Kidney epithelial cell (primary cell): ENCODE measurements around the gene CHCHD10. TPM values are rescaled to one million over a fixed set of nuclear protein-coding genes. Genes with fewer than 3 reads are reported as not detected.

Experiments used
- DNase-seq: peaks from one replicate; pipeline ENCODE4 v3.0.0-alpha.2; 2010; ENCODE audit warnings: low read depth
- H3K27me3 ChIP-seq: 2 replicates; pipeline ENCODE4 v1.6.0; 2011; ENCODE audit warnings: low read length; ENCODE audit not compliant: control insufficient read depth, insufficient read depth
- H3K36me3 ChIP-seq: 2 replicates; pipeline ENCODE4 v1.5.1; 2011; ENCODE audit warnings: low read length; ENCODE audit not compliant: control insufficient read depth, insufficient read depth
- H3K4me3 ChIP-seq: 2 replicates; pipeline ENCODE4 v1.5.1; 2011; ENCODE audit warnings: low read depth, mild to moderate bottlenecking, control low read depth, low read length
- total RNA-seq: library from RNA; depleted of rRNA; stranded (reverse); fragments of >200 nt; gene quantifications from 2 replicates; pipeline ENCODE4 v1.2.3, GENCODE V29; 2015
- TF ChIP-seq, protein P1 (sequence below): IDR thresholded peaks from 2 replicates; pipeline ENCODE4 v1.5.1; 2011; ENCODE audit warnings: mild to moderate bottlenecking, moderate library complexity, low read length, control low read depth, inconsistent platforms; ENCODE audit not compliant: insufficient read depth, poor library complexity, severe bottlenecking

The CHCHD10 gene
- total RNA-seq, 1 donor from 2014 or later: 13.5 TPM

DNA sequence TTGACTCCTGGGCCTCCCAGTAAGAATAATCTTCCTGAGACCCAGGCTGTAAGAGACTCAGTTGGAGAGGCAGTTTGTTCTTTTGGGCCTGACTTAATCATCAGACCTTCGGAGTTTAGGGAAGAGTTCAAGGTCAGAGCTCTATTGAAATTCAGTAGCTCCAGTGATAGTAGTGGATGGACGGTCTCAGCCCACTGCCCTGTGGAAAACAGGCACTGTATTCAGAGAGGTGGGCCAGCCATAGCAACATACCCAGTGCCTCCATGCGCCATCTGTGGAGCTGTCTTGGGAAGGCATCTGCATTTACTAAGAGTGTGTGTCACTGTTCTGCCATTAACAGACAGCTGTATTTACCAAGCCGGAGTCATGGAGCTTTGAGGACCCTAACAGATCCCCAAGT is 21.9 kb upstream of the CHCHD10 start:
- H3K4me3 ChIP-seq: no peak overlapping the region
- TF ChIP-seq, protein P1, sequence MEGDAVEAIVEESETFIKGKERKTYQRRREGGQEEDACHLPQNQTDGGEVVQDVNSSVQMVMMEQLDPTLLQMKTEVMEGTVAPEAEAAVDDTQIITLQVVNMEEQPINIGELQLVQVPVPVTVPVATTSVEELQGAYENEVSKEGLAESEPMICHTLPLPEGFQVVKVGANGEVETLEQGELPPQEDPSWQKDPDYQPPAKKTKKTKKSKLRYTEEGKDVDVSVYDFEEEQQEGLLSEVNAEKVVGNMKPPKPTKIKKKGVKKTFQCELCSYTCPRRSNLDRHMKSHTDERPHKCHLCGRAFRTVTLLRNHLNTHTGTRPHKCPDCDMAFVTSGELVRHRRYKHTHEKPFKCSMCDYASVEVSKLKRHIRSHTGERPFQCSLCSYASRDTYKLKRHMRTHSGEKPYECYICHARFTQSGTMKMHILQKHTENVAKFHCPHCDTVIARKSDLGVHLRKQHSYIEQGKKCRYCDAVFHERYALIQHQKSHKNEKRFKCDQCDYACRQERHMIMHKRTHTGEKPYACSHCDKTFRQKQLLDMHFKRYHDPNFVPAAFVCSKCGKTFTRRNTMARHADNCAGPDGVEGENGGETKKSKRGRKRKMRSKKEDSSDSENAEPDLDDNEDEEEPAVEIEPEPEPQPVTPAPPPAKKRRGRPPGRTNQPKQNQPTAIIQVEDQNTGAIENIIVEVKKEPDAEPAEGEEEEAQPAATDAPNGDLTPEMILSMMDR: no peak
- no peak for DNase-seq
- no peaks in the 10 kb centered on the region for H3K27me3 ChIP-seq
- peaks cover 4% of the 10 kb centered on the region for H3K36me3 ChIP-seq

DNA sequence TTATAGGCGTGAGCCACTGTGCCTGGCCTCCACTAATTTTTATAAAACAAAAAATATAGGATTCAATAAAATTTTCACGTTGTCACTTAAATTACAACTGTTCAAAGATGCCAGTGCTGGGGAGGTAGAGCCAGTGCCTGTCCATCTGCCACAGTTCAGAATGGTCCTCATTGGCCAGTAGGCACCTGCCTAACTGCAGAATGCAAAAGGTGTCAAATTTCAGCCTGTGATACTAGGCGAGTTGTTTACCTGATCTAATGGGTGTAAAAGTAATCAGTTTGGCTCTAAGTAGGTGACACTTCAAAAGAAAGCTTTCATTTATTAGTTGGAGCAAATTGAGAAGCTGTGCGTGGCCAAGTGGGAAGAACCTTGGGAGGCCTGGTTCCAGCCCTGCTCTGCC is 21.3 kb upstream of the CHCHD10 start:
- H3K36me3 ChIP-seq: peaks cover 4% of the 10 kb centered on the region
- no peak for DNase-seq
- TF ChIP-seq, protein P1: no peak
- H3K27me3 ChIP-seq: no peaks in the 10 kb centered on the region
- H3K4me3 ChIP-seq: no peak overlapping the region

DNA sequence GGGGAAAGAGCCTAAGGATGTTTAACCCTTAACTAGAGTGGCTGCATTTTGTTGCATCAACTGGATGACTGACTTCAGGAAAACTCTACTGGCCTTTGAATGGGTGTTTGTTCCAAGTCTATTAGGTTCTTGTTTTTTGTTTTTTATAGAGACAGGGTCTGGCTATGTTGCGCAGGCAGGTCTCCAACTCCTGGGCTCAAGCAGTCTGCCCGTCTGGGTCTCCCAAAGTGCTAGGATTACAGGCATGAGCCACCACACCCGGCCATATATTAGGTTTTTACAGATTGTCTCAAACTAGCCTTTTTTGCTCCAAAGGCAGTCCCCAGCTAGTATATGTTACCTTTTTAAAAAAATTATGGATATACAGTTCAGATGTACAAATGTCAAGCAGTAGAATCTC is 20.1 kb upstream of the CHCHD10 start:
- TF ChIP-seq, protein P1: no peak
- Histone ChIP-seq H3K27me3 (no peaks in the 10 kb centered on the region), H3K36me3 (peaks cover 2% of the 10 kb centered on the region), H3K4me3 (peak overlapping the region; percentile 84)
- no peak for DNase-seq

DNA sequence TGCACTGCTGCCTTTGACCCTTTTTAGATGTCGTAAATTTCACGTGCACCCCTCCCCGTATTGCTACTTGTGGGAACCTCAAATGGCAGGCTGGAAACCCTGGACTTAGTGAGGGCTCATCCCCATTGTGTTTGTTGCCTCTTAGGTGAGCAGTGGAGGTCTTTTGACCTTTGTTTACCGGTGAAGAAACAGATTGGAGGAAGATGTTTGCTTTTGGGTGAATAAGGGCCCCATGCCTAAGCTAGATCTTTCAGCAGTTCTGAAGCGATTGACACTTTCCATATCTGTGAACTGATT is 19.8 kb upstream of the CHCHD10 start:
- TF ChIP-seq, protein P1: no peak
- DNase-seq: no peak
- peak overlapping the region; percentile 84 for H3K4me3 ChIP-seq
- peaks cover 2% of the 10 kb centered on the region for H3K36me3 ChIP-seq
- H3K27me3 ChIP-seq: no peaks in the 10 kb centered on the region

DNA sequence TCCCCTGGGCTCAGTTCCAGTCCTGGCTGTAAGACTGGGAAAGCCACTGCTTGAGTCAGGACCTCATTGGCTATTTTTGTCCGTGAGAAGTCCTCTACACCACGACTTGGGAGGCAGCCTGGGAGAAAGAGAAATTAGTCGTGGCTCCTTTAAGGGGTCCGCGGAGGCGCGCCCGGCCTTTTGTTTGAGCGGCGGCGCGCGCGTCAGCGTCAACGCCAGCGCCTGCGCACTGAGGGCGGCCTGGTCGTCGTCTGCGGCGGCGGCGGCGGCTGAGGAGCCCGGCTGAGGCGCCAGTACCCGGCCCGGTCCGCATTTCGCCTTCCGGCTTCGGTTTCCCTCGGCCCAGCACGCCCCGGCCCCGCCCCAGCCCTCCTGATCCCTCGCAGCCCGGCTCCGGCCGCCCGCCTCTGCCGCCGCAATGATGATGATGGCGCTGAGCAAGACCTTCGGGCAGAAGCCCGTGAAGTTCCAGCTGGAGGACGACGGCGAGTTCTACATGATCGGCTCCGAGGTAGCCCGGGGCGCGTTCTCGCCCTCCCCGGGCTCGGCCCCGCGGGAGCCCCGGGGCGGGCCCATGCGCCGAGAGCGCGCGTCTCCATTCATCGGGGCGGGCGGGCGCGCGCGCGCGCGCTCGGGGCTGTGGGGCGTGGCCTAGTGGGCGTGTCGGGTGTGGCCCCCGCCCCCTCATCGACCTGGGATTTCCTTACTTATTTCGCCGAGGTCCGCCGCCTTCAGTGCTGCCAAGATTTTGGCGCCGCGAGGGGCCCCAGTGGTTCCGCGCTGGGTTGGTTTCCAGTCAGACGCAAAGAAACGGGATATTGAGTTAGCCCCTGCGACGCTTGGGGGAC is 19.2 kb upstream of the CHCHD10 start, which contains the start of gene SMARCB1:
Gene SMARCB1, plus strand, starts transcription at position 215 of the 848 bp plus-strand sequence. Its CDS starts 204 bp downstream, at position 419.
- H3K27me3 ChIP-seq: no peaks in the 10 kb centered on the region
- DNase-seq: no peak
- H3K36me3 ChIP-seq: peaks cover 2% of the 10 kb centered on the region
- TF ChIP-seq, protein P1: no peak
- H3K4me3 ChIP-seq: peak within 1 kb of the TSS; percentile 84
